HepG2 (cell line): ENCODE measurements around the gene NRSN2. TPM values are rescaled to one million over a fixed set of nuclear protein-coding genes. Genes with fewer than 3 reads are reported as not detected.

Experiments used
- CBX5 ChIP-seq: sonication (generic); formaldehyde crosslinking; IDR thresholded peaks from 2 replicates; pipeline ENCODE4 v1.4.0; 2020; ENCODE audit warnings: missing genetic modification reagents, borderline replicate concordance
- DPF2 ChIP-seq: sonication (generic); formaldehyde crosslinking; IDR thresholded peaks from 2 replicates; pipeline ENCODE4 v1.4.0; 2020; ENCODE audit warnings: mild to moderate bottlenecking, low read depth, missing genetic modification reagents, borderline replicate concordance
- HDAC1 ChIP-seq: sonication (generic); formaldehyde crosslinking; IDR thresholded peaks from 2 replicates; pipeline ENCODE4 v1.5.1; 2020; ENCODE audit warnings: mild to moderate bottlenecking, missing genetic modification reagents
- IKZF1 ChIP-seq: fragments of 450-650 bp; IDR thresholded peaks from 2 replicates; pipeline ENCODE4 v1.7.1; 2016
- KDM1A ChIP-seq: IDR thresholded peaks from 2 replicates; pipeline ENCODE4 v1.6.1; 2016; ENCODE audit warnings: missing compliant biosample characterization
- MAFF ChIP-seq: IDR thresholded peaks from 2 replicates; pipeline ENCODE4 v1.6.1; 2011; ENCODE audit warnings: low read depth, low read length, improper control_type of control experiment
- MXI1 ChIP-seq: IDR thresholded peaks from 3 replicates; pipeline ENCODE4 v1.6.1; 2012; ENCODE audit warnings: low read depth, low read length, inconsistent platforms, borderline replicate concordance
- NFE2L1 ChIP-seq: sonication (generic); formaldehyde crosslinking; IDR thresholded peaks from 2 replicates; pipeline ENCODE4 v1.4.0; 2020; ENCODE audit warnings: missing genetic modification reagents, mild to moderate bottlenecking, borderline replicate concordance
- RBM22 ChIP-seq: fragments of 200-400 bp; formaldehyde crosslinking; optimal IDR thresholded peaks from 2 replicates; pipeline ENCODE3; 2017; ENCODE audit warnings: mild to moderate bottlenecking, low read length, moderate library complexity
- RNF2 ChIP-seq: fragments of 450-650 bp; conservative IDR thresholded peaks from 2 replicates; pipeline ENCODE4 v1.6.1; 2016; ENCODE audit warnings: low read depth
- SNAI1 ChIP-seq: sonication (generic); formaldehyde crosslinking; IDR thresholded peaks from 2 replicates; pipeline ENCODE4 v1.5.0; 2020; ENCODE audit warnings: mild to moderate bottlenecking, missing genetic modification reagents, borderline replicate concordance
- SSRP1 ChIP-seq: IDR thresholded peaks from 2 replicates; pipeline ENCODE4 v1.6.1; 2016; ENCODE audit warnings: control low read depth
- TGIF2 ChIP-seq: IDR thresholded peaks from 2 replicates; pipeline ENCODE4 v1.6.1; 2016; ENCODE audit warnings: control low read depth, missing compliant biosample characterization
- TOE1 ChIP-seq: sonication (generic); formaldehyde crosslinking; IDR thresholded peaks from 2 replicates; pipeline ENCODE4 v1.4.0; 2020; ENCODE audit warnings: mild to moderate bottlenecking, missing genetic modification reagents
- ZBTB3 ChIP-seq: sonication (generic); formaldehyde crosslinking; IDR thresholded peaks from 2 replicates; pipeline ENCODE4 v1.4.0; 2020; ENCODE audit warnings: low read depth, mild to moderate bottlenecking, moderate library complexity, missing genetic modification reagents, borderline replicate concordance
- ZBTB8A ChIP-seq: sonication (generic); formaldehyde crosslinking; IDR thresholded peaks from 2 replicates; pipeline ENCODE4 v1.4.0; 2020; ENCODE audit warnings: mild to moderate bottlenecking, low read depth, missing genetic modification reagents, borderline replicate concordance
- ZFX ChIP-seq: sonication (generic); formaldehyde crosslinking; IDR thresholded peaks from 2 replicates; pipeline ENCODE4 v1.4.0; 2020; ENCODE audit warnings: mild to moderate bottlenecking, low read depth, missing genetic modification reagents, moderate library complexity
- ZNF12 ChIP-seq: sonication (generic); formaldehyde crosslinking; IDR thresholded peaks from 2 replicates; pipeline ENCODE4 v1.5.0; 2020; ENCODE audit warnings: missing genetic modification reagents
- ZNF234 ChIP-seq: sonication (generic); formaldehyde crosslinking; conservative IDR thresholded peaks from 2 replicates; pipeline ENCODE4 v1.5.1; 2020; ENCODE audit warnings: mild to moderate bottlenecking, missing genetic modification reagents
- ZNF296 ChIP-seq: sonication (generic); formaldehyde crosslinking; conservative IDR thresholded peaks from 2 replicates; pipeline ENCODE4 v1.5.0; 2020; ENCODE audit warnings: mild to moderate bottlenecking, missing genetic modification reagents
- ZNF616 ChIP-seq: sonication (generic); formaldehyde crosslinking; IDR thresholded peaks from 2 replicates; pipeline ENCODE4 v1.5.0; 2020; ENCODE audit warnings: low read depth, mild to moderate bottlenecking, missing genetic modification reagents
- ZNF678 ChIP-seq: sonication (generic); formaldehyde crosslinking; IDR thresholded peaks from 2 replicates; pipeline ENCODE4 v1.4.0; 2020; ENCODE audit warnings: mild to moderate bottlenecking, missing genetic modification reagents
- polyA plus RNA-seq, 8 experiments: library from polyadenylated mRNA; depleted of rRNA in 3 of 8; stranded (reverse) in 7 of 8; unstranded in 1 of 8; fragments of >200 nt; fragmentation: Illumina TruSeq in 4 of 8; extraction: Trizol in 4 of 8; gene quantifications; 2 replicates each; pipeline versions ENCODE4 v1.2.1 to v1.2.3, GENCODE V29; 2011 to 2016; ENCODE audit warnings: low read depth in 4 of 8, missing spikeins in 1 of 8, mixed read lengths in 1 of 8; ENCODE audit not compliant: insufficient read depth in 1 of 8
- total RNA-seq, 5 experiments: library from RNA; depleted of rRNA; stranded (reverse); fragments of >200 nt; fragmentation: Illumina TruSeq; extraction: Trizol; gene quantifications; 2 replicates each; pipeline ENCODE4 v1.2.3, GENCODE V29; 2016; ENCODE audit warnings: low read depth in 1 of 5
- TF ChIP-seq, protein P1 (sequence below): sonication (generic); formaldehyde crosslinking; IDR thresholded peaks from 2 replicates; pipeline ENCODE4 v1.8.1; 2023; ENCODE audit warnings: mild to moderate bottlenecking, inconsistent platforms, moderate library complexity, missing genetic modification reagents, borderline replicate concordance
- TF ChIP-seq, protein P2 (sequence below): IDR thresholded peaks from 2 replicates; pipeline ENCODE4 v1.6.1; 2018; ENCODE audit warnings: missing genetic modification reagents, mild to moderate bottlenecking, missing compliant biosample characterization
- TF ChIP-seq, protein P3 (sequence below): sonication (generic); formaldehyde crosslinking; IDR thresholded peaks from 2 replicates; pipeline ENCODE4 v1.8.0; 2022; ENCODE audit warnings: missing genetic modification reagents, low read depth, mild to moderate bottlenecking, borderline replicate concordance
- TF ChIP-seq, protein P4 (sequence below): sonication (generic); formaldehyde crosslinking; IDR thresholded peaks from 2 replicates; pipeline ENCODE4 v1.4.0; 2020; ENCODE audit warnings: missing genetic modification reagents

Gene NRSN2
- total and polyA plus RNA-seq, 2 of the 13 experiments (the other 11 are each of a cell fraction or from before 2014, with no cell fraction given): 32.3 to 49.4 TPM

DNA sequence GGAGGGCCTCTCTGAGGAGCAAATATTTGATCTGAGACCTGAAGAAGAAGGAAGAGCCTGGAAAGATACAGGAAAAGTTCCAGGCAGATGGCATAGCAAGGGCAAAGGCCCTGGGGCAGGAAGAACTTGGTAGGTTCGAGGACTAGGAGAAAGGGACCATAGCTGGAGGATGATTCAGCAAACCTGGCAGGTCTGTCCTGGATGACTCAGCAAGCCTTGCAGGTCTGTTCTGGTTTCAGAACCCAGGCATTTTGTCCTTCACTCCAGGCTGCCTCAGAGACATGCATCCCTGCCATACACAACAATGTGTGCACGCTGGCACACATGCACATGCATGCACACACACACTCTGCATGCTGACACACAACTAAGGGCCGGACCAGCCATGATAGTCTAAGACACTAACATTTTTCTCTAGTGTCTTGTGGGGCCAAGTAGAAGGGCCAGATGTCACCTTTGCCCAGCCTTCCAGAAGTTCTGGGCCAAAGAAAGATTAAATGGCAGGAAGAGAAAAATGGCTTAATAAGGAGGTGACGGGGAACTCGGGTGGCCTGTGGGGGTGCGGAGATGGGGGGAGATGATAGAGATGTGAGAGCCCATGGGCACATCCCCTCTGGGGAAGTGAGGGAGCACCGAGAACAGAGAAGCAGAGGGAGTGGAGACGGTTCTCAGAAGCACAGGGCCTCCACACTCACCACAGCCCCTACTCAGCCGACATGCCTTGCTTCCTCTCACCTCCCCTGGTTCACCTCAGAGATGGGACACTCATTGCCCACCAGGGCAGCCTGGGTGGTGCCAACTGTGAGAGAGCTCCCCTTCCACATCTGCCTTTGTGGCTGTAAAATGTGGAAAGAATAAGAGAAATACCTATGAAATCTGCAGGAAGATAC is 18.2 kb downstream of the NRSN2 start (continued):
- TF ChIP-seq ZBTB8A (CRISPR knock-in tag): no peak
- no peak for TF ChIP-seq TOE1
- TF ChIP-seq ZNF12 (CRISPR knock-in tag): 0 out of 2 replicates have a peak, but pooled peaks have one; percentile 29
- no peak for TF ChIP-seq ZNF296 (CRISPR knock-in tag)
- TF ChIP-seq, protein P1, sequence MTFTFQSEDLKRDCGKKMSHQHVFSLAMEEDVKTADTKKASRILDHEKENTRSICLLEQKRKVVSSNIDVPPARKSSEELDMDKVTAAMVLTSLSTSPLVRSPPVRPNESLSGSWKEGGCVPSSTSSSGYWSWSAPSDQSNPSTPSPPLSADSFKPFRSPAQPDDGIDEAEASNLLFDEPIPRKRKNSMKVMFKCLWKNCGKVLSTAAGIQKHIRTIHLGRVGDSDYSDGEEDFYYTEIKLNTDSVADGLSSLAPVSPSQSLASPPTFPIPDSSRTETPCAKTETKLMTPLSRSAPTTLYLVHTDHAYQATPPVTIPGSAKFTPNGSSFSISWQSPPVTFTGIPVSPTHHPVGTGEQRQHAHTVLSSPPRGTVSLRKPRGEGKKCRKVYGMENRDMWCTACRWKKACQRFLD: 0 out of 2 replicates have a peak, but pooled peaks have one; percentile 23
- TF ChIP-seq NFE2L1 (CRISPR knock-in tag): 0 out of 2 replicates have a peak, but pooled peaks have one; percentile 74
- TF ChIP-seq, protein P2, sequence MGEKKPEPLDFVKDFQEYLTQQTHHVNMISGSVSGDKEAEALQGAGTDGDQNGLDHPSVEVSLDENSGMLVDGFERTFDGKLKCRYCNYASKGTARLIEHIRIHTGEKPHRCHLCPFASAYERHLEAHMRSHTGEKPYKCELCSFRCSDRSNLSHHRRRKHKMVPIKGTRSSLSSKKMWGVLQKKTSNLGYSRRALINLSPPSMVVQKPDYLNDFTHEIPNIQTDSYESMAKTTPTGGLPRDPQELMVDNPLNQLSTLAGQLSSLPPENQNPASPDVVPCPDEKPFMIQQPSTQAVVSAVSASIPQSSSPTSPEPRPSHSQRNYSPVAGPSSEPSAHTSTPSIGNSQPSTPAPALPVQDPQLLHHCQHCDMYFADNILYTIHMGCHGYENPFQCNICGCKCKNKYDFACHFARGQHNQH: no peak
- TF ChIP-seq, protein P3, sequence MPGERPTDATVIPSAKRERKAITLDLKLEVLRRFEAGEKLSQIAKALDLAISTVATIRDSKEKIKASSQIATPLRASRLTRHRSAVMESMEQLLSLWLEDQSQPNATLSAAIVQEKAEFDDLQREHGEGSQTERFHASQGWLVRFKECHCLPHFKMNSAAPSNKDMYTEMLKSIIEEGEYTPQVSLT (CRISPR knock-in tag): no peak
- TF ChIP-seq ZFX (CRISPR knock-in tag): 0 out of 2 replicates have a peak, but pooled peaks have one; percentile 16
- no peak for TF ChIP-seq IKZF1
- TF ChIP-seq CBX5: peak; percentile 37; the same call in 1 of the 2 replicates
- TF ChIP-seq ZNF234 (CRISPR knock-in tag): no peak
- peak; percentile 89 for TF ChIP-seq KDM1A
- TF ChIP-seq ZBTB3 (CRISPR knock-in tag): no peak
- TF ChIP-seq MXI1: 0 out of 3 replicates have a peak, but pooled peaks have one; percentile 45
- 0 out of 2 replicates have a peak, but pooled peaks have one; percentile 23 for TF ChIP-seq DPF2 (CRISPR knock-in tag)
- TF ChIP-seq RBM22: no peak
- TF ChIP-seq RNF2: no peak
- peak; percentile 35; the same call in 1 of the 2 replicates for TF ChIP-seq HDAC1 (CRISPR knock-in tag)
- TF ChIP-seq MAFF: peak; percentile 95
- TF ChIP-seq, protein P4, sequence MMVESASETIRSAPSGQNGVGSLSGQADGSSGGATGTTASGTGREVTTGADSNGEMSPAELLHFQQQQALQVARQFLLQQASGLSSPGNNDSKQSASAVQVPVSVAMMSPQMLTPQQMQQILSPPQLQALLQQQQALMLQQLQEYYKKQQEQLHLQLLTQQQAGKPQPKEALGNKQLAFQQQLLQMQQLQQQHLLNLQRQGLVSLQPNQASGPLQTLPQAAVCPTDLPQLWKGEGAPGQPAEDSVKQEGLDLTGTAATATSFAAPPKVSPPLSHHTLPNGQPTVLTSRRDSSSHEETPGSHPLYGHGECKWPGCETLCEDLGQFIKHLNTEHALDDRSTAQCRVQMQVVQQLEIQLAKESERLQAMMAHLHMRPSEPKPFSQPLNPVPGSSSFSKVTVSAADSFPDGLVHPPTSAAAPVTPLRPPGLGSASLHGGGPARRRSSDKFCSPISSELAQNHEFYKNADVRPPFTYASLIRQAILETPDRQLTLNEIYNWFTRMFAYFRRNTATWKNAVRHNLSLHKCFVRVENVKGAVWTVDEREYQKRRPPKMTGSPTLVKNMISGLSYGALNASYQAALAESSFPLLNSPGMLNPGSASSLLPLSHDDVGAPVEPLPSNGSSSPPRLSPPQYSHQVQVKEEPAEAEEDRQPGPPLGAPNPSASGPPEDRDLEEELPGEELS: no peak
- no peak for TF ChIP-seq SNAI1 (CRISPR knock-in tag)
- 0 out of 2 replicates have a peak, but pooled peaks have one; percentile 46 for TF ChIP-seq TGIF2
- no peak for TF ChIP-seq SSRP1 (CRISPR knock-in tag)
- peak; percentile 64; the same call in 1 of the 2 replicates for TF ChIP-seq ZNF678 (CRISPR knock-in tag)
- TF ChIP-seq ZNF616 (CRISPR knock-in tag): 0 out of 2 replicates have a peak, but pooled peaks have one; percentile 32
